ENCODE data around the gene SMYD5. TPM values are rescaled to one million over a fixed set of nuclear protein-coding genes. Genes with fewer than 3 reads are reported as not detected.

SMYD5 gene
- total and polyA plus RNA-seq, 8 donors = 12.1 to 46.2 (median 34.0) TPM

GRCh38 chr2:73173781-73174180 is 40.3 kb upstream of the SMYD5 start:
- Histone ChIP-seq H3K27ac (no peak overlapping the region), H3K9me3 (no peaks in the 10 kb centered on the region), H3K36me3 (no peaks in the 10 kb centered on the region), H3K4me3 (no peak overlapping the region), H3K4me1 (peaks cover 21 to 31% of the 10 kb centered on the region in 2 donors), H3K27me3 (peaks cover 0 to 62% of the 10 kb centered on the region in 2 donors)
- no peak for DNase-seq
- ATAC-seq = no peak
- no peak for TF ChIP-seq CTCF (IDR thresholded peaks at IDR 0.05)
- intact Hi-C loops (cut with DNase I) = no loop called here

GRCh38 chr2:73174244-73174643 is 39.8 kb upstream of the SMYD5 start:
- no peak for DNase-seq
- H3K27me3 ChIP-seq = peaks cover 4 to 67% of the 10 kb centered on the region in 2 donors
- intact Hi-C loops (cut with DNase I) = no loop called here
- H3K27ac ChIP-seq = no peak overlapping the region
- H3K9me3 ChIP-seq = no peaks in the 10 kb centered on the region
- no peaks in the 10 kb centered on the region for H3K36me3 ChIP-seq
- no peak for ATAC-seq
- H3K4me1 ChIP-seq = peaks cover 21 to 31% of the 10 kb centered on the region in 2 donors
- no peak overlapping the region for H3K4me3 ChIP-seq
- no peak for TF ChIP-seq CTCF (IDR thresholded peaks at IDR 0.05)

GRCh38 chr2:73174941-73175662 is 38.9 kb upstream of the SMYD5 start:
- H3K9me3 ChIP-seq = no peaks in the 10 kb centered on the region
- H3K27ac ChIP-seq = no peak overlapping the region
- no peaks in the 10 kb centered on the region for H3K36me3 ChIP-seq
- no peak for ATAC-seq
- peaks cover 21 to 31% of the 10 kb centered on the region in 2 donors for H3K4me1 ChIP-seq
- no peak for TF ChIP-seq CTCF (IDR thresholded peaks at IDR 0.05)
- H3K4me3 ChIP-seq = peak overlapping the region; percentile 23 to 56
- intact Hi-C loops (cut with DNase I) = no loop called here
- H3K27me3 ChIP-seq = peaks cover 7 to 75% of the 10 kb centered on the region in 2 donors
- no peak for DNase-seq

GRCh38 chr2:73175663-73176204 is 38.3 kb upstream of the SMYD5 start:
- peak overlapping the region; percentile 23 to 56 for H3K4me3 ChIP-seq
- no peak overlapping the region for H3K27ac ChIP-seq
- intact Hi-C loops (cut with DNase I) = no loop called here
- DNase-seq (peak; percentile 56 to 91 (median 80)), ATAC-seq (peak; percentile 25)
- no peaks in the 10 kb centered on the region for H3K9me3 ChIP-seq
- peaks cover 7 to 81% of the 10 kb centered on the region in 2 donors for H3K27me3 ChIP-seq
- H3K36me3 ChIP-seq = no peaks in the 10 kb centered on the region
- H3K4me1 ChIP-seq = peaks cover 21 to 31% of the 10 kb centered on the region in 2 donors
- no peak for TF ChIP-seq CTCF (IDR thresholded peaks at IDR 0.05)

- peak overlapping the region; percentile 67 to 71 for H3K27ac ChIP-seq
- peaks cover 7 to 81% of the 10 kb centered on the region in 2 donors for H3K27me3 ChIP-seq
- no peaks in the 10 kb centered on the region for H3K9me3 ChIP-seq
- peak in 2 of 4 donors; percentile 36 to 77 for DNase-seq
- intact Hi-C loops (cut with DNase I) = no loop called here
- TF ChIP-seq CTCF (IDR thresholded peaks at IDR 0.05) = no peak
- H3K4me3 ChIP-seq = peak overlapping the region; percentile 46 to 56
- ATAC-seq = peak; percentile 14
- peaks cover 21 to 31% of the 10 kb centered on the region in 2 donors for H3K4me1 ChIP-seq
- H3K36me3 ChIP-seq = no peaks in the 10 kb centered on the region
Observed at GRCh38 chr2:73176205-73176880, 37.7 kb upstream of the SMYD5 start.
